Vagina (tissue), 2 donors: Measurements from ENCODE around the gene NCK1. TPM values are rescaled to one million over a fixed set of nuclear protein-coding genes. Genes with fewer than 3 reads are reported as not detected.

Source experiments
- DNase-seq, 2 donors: peaks; one replicate each; pipeline ENCODE4 v3.0.0-alpha.2; 2017; ENCODE audit errors: extremely low spot score in 2 of 2
- H3K27ac ChIP-seq: fragments of 200-600 bp; sonication (generic); one replicate; pipeline ENCODE4 v1.5.1; 2019
- H3K27me3 ChIP-seq: fragments of 200-600 bp; sonication (generic); one replicate; pipeline ENCODE4 v1.5.1; 2019
- H3K36me3 ChIP-seq, 2 donors: fragments of 200-600 bp; sonication (generic); one replicate each; pipeline ENCODE4 v1.5.1; 2017 to 2019
- H3K4me1 ChIP-seq: fragments of 200-600 bp; sonication (generic); one replicate; pipeline ENCODE4 v1.5.1; 2019
- H3K4me3 ChIP-seq, 2 donors: fragments of 200-600 bp; sonication (generic); 1 replicate in 1 of 2; 2 replicates in 1 of 2; pipeline ENCODE4 v1.5.1; 2016 to 2019
- H3K9me3 ChIP-seq: fragments of 200-600 bp; sonication (generic); one replicate; pipeline ENCODE4 v1.5.1; 2019
- CTCF ChIP-seq, 3 experiments: fragments of 450-650 bp in 2 of 3; fragments of 200-600 bp in 1 of 3; sonication (generic) in 1 of 3; IDR thresholded peaks; one replicate each; pipeline ENCODE4 v1.5.1; 2017 to 2019; ENCODE audit warnings: antibody characterized with exemption in 3 of 3, mild to moderate bottlenecking in 2 of 3, moderate library complexity in 2 of 3
- POLR2A ChIP-seq, 2 donors: fragments of 450-650 bp; IDR thresholded peaks; one replicate each; pipeline ENCODE4 v1.6.1; 2017; ENCODE audit warnings: antibody characterized with exemption in 2 of 2, mild to moderate bottlenecking in 2 of 2, moderate library complexity in 2 of 2
- POLR2AphosphoS5 ChIP-seq, 2 donors: sonication (generic); formaldehyde crosslinking; IDR thresholded peaks; one replicate each; pipeline ENCODE4 v1.9.0; 2017; ENCODE audit warnings: antibody characterized with exemption in 2 of 2, mild to moderate bottlenecking in 2 of 2, low read depth in 1 of 2; ENCODE audit not compliant: insufficient read depth in 1 of 2
- intact Hi-C: fragments of 100-400 bp; cut with DNase I; formaldehyde crosslinking; loops from one replicate; pipeline ENCODE4 v1.15.1; 2023
- total RNA-seq: library from RNA; depleted of rRNA; stranded (reverse); fragments of >200 nt; gene quantifications from one replicate; pipeline ENCODE4 v1.2.3, GENCODE V29; 2016

Gene NCK1
- total RNA-seq, 1 donor from 2014 or later: 45.7 TPM

DNA sequence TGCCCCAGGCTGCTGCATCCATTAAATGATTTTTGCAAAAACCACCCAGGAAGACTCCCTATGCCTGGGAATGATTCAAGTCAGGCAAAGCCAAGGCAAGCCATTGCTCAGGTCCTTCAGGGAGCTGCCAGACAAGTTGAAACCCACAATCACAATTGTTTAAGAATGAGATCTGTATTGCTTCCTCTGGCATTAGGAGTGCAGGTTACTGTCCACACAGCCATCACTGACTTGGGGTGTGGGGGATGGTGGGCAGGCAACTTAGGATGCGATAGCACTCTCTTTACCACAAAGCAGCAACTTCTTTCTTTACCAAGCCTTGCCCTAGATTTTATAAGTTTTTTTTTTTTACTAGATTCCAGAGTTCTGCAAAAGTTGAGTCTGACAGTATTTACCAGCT, 80.8 kb downstream of the NCK1 start:
- TF ChIP-seq POLR2AphosphoS5 (IDR thresholded peaks at IDR 0.05; ENCODE audit: insufficient read depth in 1 of 2, low read depth in 1 of 2) (no peak), CTCF (IDR thresholded peaks at IDR 0.05) (no peak), POLR2A (IDR thresholded peaks at IDR 0.05) (no peak)
- DNase-seq: no peak
- no peak overlapping the region for H3K27ac ChIP-seq
- H3K36me3 ChIP-seq: peaks cover 0 to 7% of the 10 kb centered on the region in 2 donors
- H3K27me3 ChIP-seq: no peaks in the 10 kb centered on the region
- no peaks in the 10 kb centered on the region for H3K9me3 ChIP-seq
- intact Hi-C loops: no loop called here
- no peak overlapping the region for H3K4me3 ChIP-seq
- peaks cover 70% of the 10 kb centered on the region for H3K4me1 ChIP-seq

GRCh38 chr3:136943436-136943835, 81.4 kb downstream of the NCK1 start:
- Histone ChIP-seq H3K4me3 (no peak overlapping the region), H3K27me3 (no peaks in the 10 kb centered on the region), H3K4me1 (peaks cover 64% of the 10 kb centered on the region), H3K9me3 (no peaks in the 10 kb centered on the region), H3K27ac (no peak overlapping the region), H3K36me3 (peaks cover 0 to 7% of the 10 kb centered on the region in 2 donors)
- no peak for DNase-seq
- TF ChIP-seq POLR2AphosphoS5 (IDR thresholded peaks at IDR 0.05; ENCODE audit: insufficient read depth in 1 of 2, low read depth in 1 of 2) (no peak), CTCF (IDR thresholded peaks at IDR 0.05) (no peak), POLR2A (IDR thresholded peaks at IDR 0.05) (no peak)
- intact Hi-C loops: no loop called here

- DNase-seq: no peak
- intact Hi-C loops: no loop called here
- H3K27me3 ChIP-seq: no peaks in the 10 kb centered on the region
- peaks cover 0 to 7% of the 10 kb centered on the region in 2 donors for H3K36me3 ChIP-seq
- no peak overlapping the region for H3K27ac ChIP-seq
- H3K4me3 ChIP-seq: no peak overlapping the region
- no peak for TF ChIP-seq POLR2AphosphoS5 (IDR thresholded peaks at IDR 0.05; ENCODE audit: insufficient read depth in 1 of 2, low read depth in 1 of 2)
- no peaks in the 10 kb centered on the region for H3K9me3 ChIP-seq
- peaks cover 34% of the 10 kb centered on the region for H3K4me1 ChIP-seq
These were observed 85.0 kb downstream of the NCK1 start for GRCh38 chr3:136946978-136947377.

DNA sequence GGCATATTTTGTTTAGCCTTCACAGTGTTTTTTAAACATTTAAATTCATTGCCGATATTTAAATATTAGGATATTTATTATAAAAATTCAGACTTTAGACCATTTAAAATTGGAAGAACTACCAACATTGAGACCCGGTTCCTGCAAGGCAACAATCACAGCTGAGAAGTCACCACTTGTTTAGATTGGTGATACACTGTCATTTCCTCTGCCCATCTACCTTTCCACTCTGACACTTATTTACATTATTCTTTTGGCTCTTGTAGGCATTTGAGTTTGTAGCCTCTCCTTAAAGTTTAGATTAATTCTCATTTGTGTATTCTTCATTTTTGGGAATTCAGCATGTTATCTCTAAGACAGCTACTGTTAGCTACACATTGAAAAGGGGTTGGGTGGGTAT, 85.5 kb downstream of the NCK1 start:
- Histone ChIP-seq H3K4me1 (peaks cover 35% of the 10 kb centered on the region), H3K9me3 (no peaks in the 10 kb centered on the region), H3K27ac (no peak overlapping the region), H3K27me3 (no peaks in the 10 kb centered on the region), H3K36me3 (peaks cover 0 to 7% of the 10 kb centered on the region in 2 donors), H3K4me3 (no peak overlapping the region)
- TF ChIP-seq CTCF (IDR thresholded peaks at IDR 0.05) (no peak), POLR2A (IDR thresholded peaks at IDR 0.05) (no peak), POLR2AphosphoS5 (IDR thresholded peaks at IDR 0.05; ENCODE audit: insufficient read depth in 1 of 2, low read depth in 1 of 2) (no peak)
- no peak for DNase-seq
- intact Hi-C loops: no loop called here

- TF ChIP-seq CTCF (IDR thresholded peaks at IDR 0.05) (no peak), POLR2A (IDR thresholded peaks at IDR 0.05) (no peak), POLR2AphosphoS5 (IDR thresholded peaks at IDR 0.05; ENCODE audit: insufficient read depth in 1 of 2, low read depth in 1 of 2) (no peak)
- Histone ChIP-seq H3K9me3 (no peaks in the 10 kb centered on the region), H3K4me1 (peaks cover 26% of the 10 kb centered on the region), H3K36me3 (peaks cover 0 to 7% of the 10 kb centered on the region in 2 donors), H3K27me3 (no peaks in the 10 kb centered on the region), H3K4me3 (no peak overlapping the region), H3K27ac (no peak overlapping the region)
- no peak for DNase-seq
- intact Hi-C loops: no loop called here
These were observed 87.1 kb downstream of the NCK1 start for GRCh38 chr3:136949146-136949545.
